GM21529 (cell line): ENCODE results near the gene DCAF6.
"Not testable (repeated sequence)": the region's sequence is repeated elsewhere in the genome, so short reads cannot be mapped to it uniquely, and the experiment has no call there.

ENCODE experiments used
- ATAC-seq: cut with Tn5 transposase; IDR thresholded peaks from one replicate; pipeline ENCODE4 v1.9.1; 2021; ENCODE audit not compliant: unreplicated experiment

The DCAF6 gene

GRCh38 chr1:167923324-167924056 lies 13.0 kb upstream of the DCAF6 start:
- no peak for ATAC-seq

GRCh38 chr1:167924102-167924501 lies 12.4 kb upstream of the DCAF6 start:
- no peak for ATAC-seq

- ATAC-seq: no peak
Measured at GRCh38 chr1:167924543-167925231, 11.8 kb upstream of the DCAF6 start.

GRCh38 chr1:167926486-167926997 lies 9.9 kb upstream of the DCAF6 start:
- no peak for ATAC-seq

GRCh38 chr1:167927046-167927754 lies 9.3 kb upstream of the DCAF6 start:
- ATAC-seq: peak; percentile 42

GRCh38 chr1:167928457-167928852 lies 8.0 kb upstream of the DCAF6 start:
- ATAC-seq: no peak

GRCh38 chr1:167928919-167929318 lies 7.6 kb upstream of the DCAF6 start:
- ATAC-seq: not testable (repeated sequence)

- no peak for ATAC-seq
Measured at GRCh38 chr1:167929725-167930124, 6.8 kb upstream of the DCAF6 start.

- no peak for ATAC-seq
Measured at GRCh38 chr1:167933788-167934187, 2.7 kb upstream of the DCAF6 start.

- ATAC-seq: no peak
Measured at GRCh38 chr1:167934426-167935215, 1.9 kb upstream of the DCAF6 start.

GRCh38 chr1:167935216-167936067 lies 1.0 kb upstream of the DCAF6 start:
- ATAC-seq: peak; percentile 14

GRCh38 chr1:167936930-167937708 lies 636 bp downstream of the DCAF6 start, which contains the start of gene MPC2:
Gene MPC2 (minus strand): TSS chr1:167937072. CDS start chr1:167935841, 1,231 bp downstream.
- no peak for ATAC-seq

GRCh38 chr1:167937709-167938010 lies 1.2 kb downstream of the DCAF6 start:
- no peak for ATAC-seq

GRCh38 chr1:167938080-167938636 lies 1.7 kb downstream of the DCAF6 start:
- ATAC-seq: no peak

GRCh38 chr1:167940264-167940663 lies 3.8 kb downstream of the DCAF6 start:
- no peak for ATAC-seq

- no peak for ATAC-seq
Measured at GRCh38 chr1:167943541-167943940, 7.1 kb downstream of the DCAF6 start.

- no peak for ATAC-seq
Measured at GRCh38 chr1:167947733-167948132, 11.2 kb downstream of the DCAF6 start.

GRCh38 chr1:167949785-167950184 lies 13.3 kb downstream of the DCAF6 start:
- ATAC-seq: no peak

- no peak for ATAC-seq
Measured at GRCh38 chr1:167950569-167950968, 14.1 kb downstream of the DCAF6 start.
